ENCODE data around the gene TYW1B.
"Not testable (repeated sequence)": the region's sequence is repeated elsewhere in the genome, so short reads cannot be mapped to it uniquely, and the experiment has no call there.

GRCh38 chr7:72730384-72730783, 97.6 kb downstream of the TYW1B start:
- TF ChIP-seq, protein P1, sequence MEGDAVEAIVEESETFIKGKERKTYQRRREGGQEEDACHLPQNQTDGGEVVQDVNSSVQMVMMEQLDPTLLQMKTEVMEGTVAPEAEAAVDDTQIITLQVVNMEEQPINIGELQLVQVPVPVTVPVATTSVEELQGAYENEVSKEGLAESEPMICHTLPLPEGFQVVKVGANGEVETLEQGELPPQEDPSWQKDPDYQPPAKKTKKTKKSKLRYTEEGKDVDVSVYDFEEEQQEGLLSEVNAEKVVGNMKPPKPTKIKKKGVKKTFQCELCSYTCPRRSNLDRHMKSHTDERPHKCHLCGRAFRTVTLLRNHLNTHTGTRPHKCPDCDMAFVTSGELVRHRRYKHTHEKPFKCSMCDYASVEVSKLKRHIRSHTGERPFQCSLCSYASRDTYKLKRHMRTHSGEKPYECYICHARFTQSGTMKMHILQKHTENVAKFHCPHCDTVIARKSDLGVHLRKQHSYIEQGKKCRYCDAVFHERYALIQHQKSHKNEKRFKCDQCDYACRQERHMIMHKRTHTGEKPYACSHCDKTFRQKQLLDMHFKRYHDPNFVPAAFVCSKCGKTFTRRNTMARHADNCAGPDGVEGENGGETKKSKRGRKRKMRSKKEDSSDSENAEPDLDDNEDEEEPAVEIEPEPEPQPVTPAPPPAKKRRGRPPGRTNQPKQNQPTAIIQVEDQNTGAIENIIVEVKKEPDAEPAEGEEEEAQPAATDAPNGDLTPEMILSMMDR (IDR thresholded peaks at IDR 0.05) = not testable (repeated sequence)
- not testable (repeated sequence) for TF ChIP-seq POLR2A (IDR thresholded peaks at IDR 0.05)
